OCI-LY7 (cell line): Measurements from ENCODE around the gene FOXK1. TPM values are rescaled to one million over a fixed set of nuclear protein-coding genes. Genes with fewer than 3 reads are reported as not detected.

Experiments
- BruUV-seq: library from RNA; stranded (reverse); fragments of 400-500 nt; replicated peaks from 2 replicates; lab custom pipeline; 2021; lab: Mats Ljungman, UMichigan
- CTCF ChIA-PET: fragments of 300-600 bp; sonication (Branson Sonifier 250); formaldehyde crosslinking; loops from one replicate; lab custom pipeline; 2022; ENCODE audit warnings: antibody characterized with exemption; ENCODE audit not compliant: unreplicated experiment; lab: Charles Lee
- POLR2A ChIA-PET: fragments of 300-600 bp; sonication (Branson Sonifier 250); formaldehyde crosslinking; loops from one replicate; lab custom pipeline; 2022; ENCODE audit warnings: antibody characterized with exemption; lab: Charles Lee
- DNase-seq: peaks from one replicate; pipeline ENCODE4 v3.0.0-alpha.2; 2015; ENCODE audit warnings: low spot score
- H2AFZ ChIP-seq: fragments of 200-600 bp; sonication (generic), shearing (Covaris generic); 2 replicates; pipeline ENCODE4 v1.6.1; 2014; ENCODE audit warnings: mild to moderate bottlenecking, antibody characterized with exemption, low read length, moderate library complexity
- H3K27ac ChIP-seq: fragments of 200-600 bp; sonication (generic); 2 replicates; pipeline ENCODE4 v1.5.1; 2014; ENCODE audit warnings: mixed run types, low read depth, mild to moderate bottlenecking, moderate library complexity, low read length, inconsistent platforms; ENCODE audit not compliant: poor library complexity, severe bottlenecking
- H3K36me3 ChIP-seq: fragments of 200-600 bp; sonication (generic); 2 replicates; pipeline ENCODE4 v1.6.1; 2014; ENCODE audit warnings: mild to moderate bottlenecking, antibody characterized with exemption, low read length, moderate library complexity, mixed read lengths; ENCODE audit not compliant: insufficient read depth
- H3K4me1 ChIP-seq: fragments of 200-600 bp; sonication (generic); 2 replicates; pipeline ENCODE4 v1.5.1; 2014; ENCODE audit warnings: mild to moderate bottlenecking, low read length; ENCODE audit not compliant: insufficient read depth, poor library complexity, severe bottlenecking
- H3K4me2 ChIP-seq: fragments of 200-600 bp; sonication (generic); 2 replicates; pipeline ENCODE4 v1.6.1; 2014; ENCODE audit warnings: mild to moderate bottlenecking, low read length
- H3K4me3 ChIP-seq: fragments of 200-600 bp; sonication (generic); 2 replicates; pipeline ENCODE4 v1.5.1; 2014; ENCODE audit warnings: mild to moderate bottlenecking, low read depth, low read length; ENCODE audit not compliant: poor library complexity, severe bottlenecking
- H3K79me2 ChIP-seq: fragments of 200-600 bp; sonication (generic); 2 replicates; pipeline ENCODE4 v1.6.1; 2016; ENCODE audit warnings: low read depth, mild to moderate bottlenecking, low read length, moderate library complexity, mixed read lengths; ENCODE audit not compliant: insufficient read depth
- H3K9me2 ChIP-seq: fragments of 200-600 bp; sonication (generic); 2 replicates; pipeline ENCODE4 v1.6.1; 2016; ENCODE audit warnings: mild to moderate bottlenecking, low read length, mixed read lengths; ENCODE audit not compliant: insufficient read depth
- H3K9me3 ChIP-seq: fragments of 200-600 bp; sonication (generic); 2 replicates; pipeline ENCODE4 v1.6.1; 2014; ENCODE audit warnings: mild to moderate bottlenecking, mixed run types, low read length, mixed read lengths
- H4K20me1 ChIP-seq: fragments of 200-600 bp; sonication (generic); 2 replicates; pipeline ENCODE4 v1.6.1; 2014; ENCODE audit warnings: mild to moderate bottlenecking, antibody characterized with exemption, low read length, moderate library complexity, mixed read lengths; ENCODE audit not compliant: insufficient read depth
- CTCF ChIP-seq: fragments of 200-600 bp; sonication (generic); conservative IDR thresholded peaks from 2 replicates; pipeline ENCODE4 v1.5.1; 2014; ENCODE audit warnings: mild to moderate bottlenecking, antibody characterized with exemption, low read length, moderate library complexity, mixed read lengths
- EZH2phosphoT487 ChIP-seq: fragments of 200-600 bp; sonication (generic); IDR thresholded peaks from 2 replicates; pipeline ENCODE4 v1.6.1; 2018; ENCODE audit warnings: low read depth, borderline replicate concordance, mild to moderate bottlenecking, mixed run types, antibody characterized with exemption, low read length, moderate library complexity, mixed read lengths
- intact Hi-C: fragments of 100-400 bp; cut with micrococcal nuclease; formaldehyde crosslinking; loops from one replicate; pipeline ENCODE4 v1.10.0; 2022; ENCODE audit not compliant: unreplicated experiment
- total RNA-seq, 2 experiments: library from RNA; depleted of rRNA in 1 of 2; stranded (reverse); fragments of >200 nt in 1 of 2; shearing (Covaris generic) in 1 of 2; gene quantifications; 2 replicates each; pipeline ENCODE4 v1.2.3, GENCODE V29; 2014 to 2022

The FOXK1 gene
- total RNA-seq, 2 experiments from 2014 or later = 17.3 to 34.5 TPM

GRCh38 chr7:4783292-4783652, 101.2 kb downstream of the FOXK1 start:
- H3K4me1 ChIP-seq = no peaks in the 10 kb centered on the region
- H3K4me2 ChIP-seq = no peak overlapping the region
- no peaks in the 10 kb centered on the region for H3K9me2 ChIP-seq
- H3K79me2 ChIP-seq = peaks cover 3% of the 10 kb centered on the region; the same call in 1 of the 2 replicates
- H3K4me3 ChIP-seq = no peak overlapping the region
- no peak for TF ChIP-seq CTCF
- no peak for TF ChIP-seq EZH2phosphoT487
- peaks cover 19% of the 10 kb centered on the region for H3K36me3 ChIP-seq
- ChIA-PET CTCF (no interaction called here), POLR2A (interaction anchor here (1.1 kb wide), 1 partner anchor 9 kb away, joined by 3 read pairs; no protein-coding TSS in a partner anchor)
- BruUV-seq = no TSS peak
- no peak overlapping the region for H3K27ac ChIP-seq
- no peak for DNase-seq
- no peak overlapping the region for H2AFZ ChIP-seq
- H3K9me3 ChIP-seq = no peaks in the 10 kb centered on the region
- no peaks in the 10 kb centered on the region for H4K20me1 ChIP-seq
- intact Hi-C loops = no loop called here

DNA sequence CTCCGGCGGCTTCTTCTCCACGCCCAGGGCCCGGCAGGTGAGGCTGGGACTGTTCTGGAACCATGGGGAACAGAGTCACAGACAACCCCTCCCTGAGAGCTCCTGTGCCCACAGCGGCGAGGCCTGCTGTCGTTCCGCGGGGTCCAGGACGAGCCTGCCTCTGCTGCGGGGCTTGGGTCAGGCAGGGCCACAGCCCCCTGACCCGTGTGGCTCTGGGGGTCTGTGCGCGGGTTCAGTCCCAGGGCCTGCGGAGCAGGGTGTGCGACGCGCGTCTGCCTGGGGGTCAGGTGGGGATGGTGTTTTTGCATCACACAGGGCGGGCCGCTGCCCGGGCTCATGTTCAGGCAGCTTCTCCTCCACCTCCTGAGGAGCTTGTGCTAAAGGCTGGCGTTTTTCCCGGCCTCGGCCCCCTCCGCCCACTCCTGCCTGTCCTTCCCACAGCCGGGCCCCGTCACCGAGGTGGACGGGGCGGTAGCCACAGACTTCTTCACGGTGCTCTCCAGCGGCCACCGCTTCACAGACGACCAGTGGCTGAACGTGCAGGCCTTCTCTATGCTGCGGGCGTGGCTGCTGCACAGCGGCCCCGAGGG, 101.8 kb downstream of the FOXK1 start:
- Histone ChIP-seq H3K4me2 (no peak overlapping the region), H3K36me3 (peaks cover 19% of the 10 kb centered on the region), H3K4me1 (no peaks in the 10 kb centered on the region), H3K9me3 (no peaks in the 10 kb centered on the region), H3K79me2 (no peaks in the 10 kb centered on the region), H4K20me1 (no peaks in the 10 kb centered on the region), H3K27ac (no peak overlapping the region), H3K9me2 (no peaks in the 10 kb centered on the region), H2AFZ (no peak overlapping the region), H3K4me3 (no peak overlapping the region)
- TF ChIP-seq EZH2phosphoT487 (no peak), CTCF (no peak)
- ChIA-PET CTCF (no interaction called here), POLR2A (interaction anchor here (0.6 to 1.1 kb wide), 2 partner anchors 9 to 401 kb away, joined by 3 to 4 read pairs; no protein-coding TSS in a partner anchor)
- DNase-seq = no peak
- intact Hi-C loops = no loop called here
- no TSS peak for BruUV-seq

DNA sequence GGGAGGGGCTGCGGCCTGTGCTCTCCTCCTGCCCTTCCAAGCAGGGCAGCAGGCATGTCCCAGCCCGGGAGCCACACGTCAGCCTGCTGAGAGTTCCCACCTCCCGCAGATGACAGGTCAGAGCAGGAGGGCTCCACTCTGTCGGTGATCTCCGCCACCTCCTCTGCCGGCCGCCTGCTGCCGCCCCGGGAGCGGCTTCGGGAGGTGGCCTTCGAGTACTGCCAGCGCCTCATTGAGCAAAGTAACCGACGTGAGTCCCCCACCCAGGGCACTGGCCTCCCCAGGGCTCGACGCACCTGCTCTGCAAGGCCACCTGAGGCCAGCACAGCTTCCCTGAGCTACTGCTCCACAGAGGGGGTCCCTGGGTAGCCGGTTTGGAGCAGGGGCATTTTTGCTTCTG, 102.7 kb downstream of the FOXK1 start:
- ChIA-PET CTCF (no interaction called here), POLR2A (no interaction called here)
- no peaks in the 10 kb centered on the region for H3K79me2 ChIP-seq
- BruUV-seq = no TSS peak
- DNase-seq = no peak
- H3K9me2 ChIP-seq = no peaks in the 10 kb centered on the region
- no peak for TF ChIP-seq EZH2phosphoT487
- no peak for TF ChIP-seq CTCF
- peaks cover 19% of the 10 kb centered on the region for H3K36me3 ChIP-seq
- H3K27ac ChIP-seq = no peak overlapping the region
- no peaks in the 10 kb centered on the region for H3K9me3 ChIP-seq
- no peak overlapping the region for H3K4me2 ChIP-seq
- H3K4me1 ChIP-seq = no peaks in the 10 kb centered on the region
- H4K20me1 ChIP-seq = no peaks in the 10 kb centered on the region
- intact Hi-C loops = no loop called here
- H2AFZ ChIP-seq = no peak overlapping the region
- no peak overlapping the region for H3K4me3 ChIP-seq
